GM10847 (cell line): ENCODE measurements around the gene PGAP2.

Experiments used
- POLR2A ChIP-seq: IDR thresholded peaks from 2 replicates; pipeline ENCODE4 v1.6.1; 2011; ENCODE audit not compliant: insufficient read length; ENCODE audit errors: extremely low read depth

The PGAP2 gene

GRCh38 chr11:3840004-3840869 is 31.9 kb downstream of the PGAP2 start:
- no peak for TF ChIP-seq POLR2A

GRCh38 chr11:3840870-3841425 is 32.6 kb downstream of the PGAP2 start, which contains the start of gene RHOG:
RHOG (minus strand) TSS chr11:3840959; CDS start chr11:3828138, 12,821 bp downstream.
- TF ChIP-seq POLR2A, result peak; percentile 62

GRCh38 chr11:3841426-3842350 is 33.3 kb downstream of the PGAP2 start:
- TF ChIP-seq POLR2A, result peak; percentile 34

GRCh38 chr11:3843326-3843725 is 35.0 kb downstream of the PGAP2 start:
- TF ChIP-seq POLR2A, result no peak

GRCh38 chr11:3845246-3845645 is 36.9 kb downstream of the PGAP2 start:
- TF ChIP-seq POLR2A, result no peak

- no peak for TF ChIP-seq POLR2A
Observed at GRCh38 chr11:3845670-3846069, 37.3 kb downstream of the PGAP2 start.

GRCh38 chr11:3849297-3849874 is 41.0 kb downstream of the PGAP2 start:
- no peak for TF ChIP-seq POLR2A

- no peak for TF ChIP-seq POLR2A
Observed at GRCh38 chr11:3853545-3853842, 45.1 kb downstream of the PGAP2 start.

- TF ChIP-seq POLR2A, result peak; percentile 26
Observed at GRCh38 chr11:3853899-3854659, 45.7 kb downstream of the PGAP2 start.

- no peak for TF ChIP-seq POLR2A
Observed at GRCh38 chr11:3854660-3854976, 46.3 kb downstream of the PGAP2 start.

GRCh38 chr11:3854977-3855807 is 46.8 kb downstream of the PGAP2 start, which contains the start of gene STIM1:
STIM1 (plus strand) TSS chr11:3855664; CDS start chr11:3856271, 607 bp downstream.
- peak; percentile 42 for TF ChIP-seq POLR2A

GRCh38 chr11:3855808-3856491 is 47.6 kb downstream of the PGAP2 start:
- TF ChIP-seq POLR2A, result no peak

GRCh38 chr11:3856856-3857553 is 48.6 kb downstream of the PGAP2 start:
- no peak for TF ChIP-seq POLR2A
